ENCODE data around the gene SLIT3.
"Not testable (repeated sequence)": the region's sequence is repeated elsewhere in the genome, so short reads cannot be mapped to it uniquely, and the experiment has no call there.

The SLIT3 gene

GRCh38 chr5:169132302-169132660, 168.7 kb downstream of the SLIT3 start:
- DNase-seq = no peak

GRCh38 chr5:169131616-169132301, 169.2 kb downstream of the SLIT3 start:
- DNase-seq = no peak

- DNase-seq = no peak
Measured at GRCh38 chr5:169128679-169129078, 172.3 kb downstream of the SLIT3 start.

DNA sequence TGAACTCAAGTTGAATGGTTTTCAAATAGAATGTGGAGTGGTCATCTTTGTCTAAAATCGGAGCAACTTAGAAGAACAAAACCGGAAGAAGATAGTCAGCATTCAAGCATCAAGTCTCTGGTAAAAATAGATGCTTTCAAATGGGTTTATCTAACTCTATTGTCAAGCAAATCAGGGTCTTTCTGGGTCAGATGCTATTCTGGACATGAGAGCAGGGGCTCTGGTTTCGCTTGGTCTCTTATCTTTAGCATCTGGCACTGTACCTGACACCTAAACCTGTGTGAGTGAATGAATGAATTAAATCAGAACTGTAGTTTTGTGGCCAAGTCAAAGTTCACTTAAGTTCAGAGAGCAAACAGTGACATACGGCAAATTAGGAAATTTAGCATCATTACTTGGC, 173.5 kb downstream of the SLIT3 start:
- DNase-seq = no peak

- no peak for DNase-seq
Measured at GRCh38 chr5:169126481-169127021, 174.4 kb downstream of the SLIT3 start.

GRCh38 chr5:169125571-169125970, 175.4 kb downstream of the SLIT3 start:
- no peak for DNase-seq

DNA sequence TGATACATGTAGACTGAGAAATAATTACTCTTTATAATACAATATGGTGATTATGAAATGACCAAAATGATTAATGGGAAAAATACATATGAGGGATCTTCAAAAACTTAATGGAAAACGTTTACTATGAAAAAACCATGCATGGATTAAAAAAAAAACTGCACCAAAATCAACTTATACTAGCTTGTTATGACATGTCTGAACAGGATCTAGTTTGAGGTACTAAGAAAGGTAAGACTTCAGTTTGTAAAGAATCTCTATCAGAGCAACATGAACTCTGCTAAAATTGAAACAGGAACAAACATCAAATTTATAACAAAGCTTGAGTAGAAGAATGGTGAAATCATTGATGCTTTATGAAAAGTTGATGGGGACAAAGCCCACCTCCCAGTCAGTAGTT, 178.0 kb downstream of the SLIT3 start:
- no peak for DNase-seq

DNA sequence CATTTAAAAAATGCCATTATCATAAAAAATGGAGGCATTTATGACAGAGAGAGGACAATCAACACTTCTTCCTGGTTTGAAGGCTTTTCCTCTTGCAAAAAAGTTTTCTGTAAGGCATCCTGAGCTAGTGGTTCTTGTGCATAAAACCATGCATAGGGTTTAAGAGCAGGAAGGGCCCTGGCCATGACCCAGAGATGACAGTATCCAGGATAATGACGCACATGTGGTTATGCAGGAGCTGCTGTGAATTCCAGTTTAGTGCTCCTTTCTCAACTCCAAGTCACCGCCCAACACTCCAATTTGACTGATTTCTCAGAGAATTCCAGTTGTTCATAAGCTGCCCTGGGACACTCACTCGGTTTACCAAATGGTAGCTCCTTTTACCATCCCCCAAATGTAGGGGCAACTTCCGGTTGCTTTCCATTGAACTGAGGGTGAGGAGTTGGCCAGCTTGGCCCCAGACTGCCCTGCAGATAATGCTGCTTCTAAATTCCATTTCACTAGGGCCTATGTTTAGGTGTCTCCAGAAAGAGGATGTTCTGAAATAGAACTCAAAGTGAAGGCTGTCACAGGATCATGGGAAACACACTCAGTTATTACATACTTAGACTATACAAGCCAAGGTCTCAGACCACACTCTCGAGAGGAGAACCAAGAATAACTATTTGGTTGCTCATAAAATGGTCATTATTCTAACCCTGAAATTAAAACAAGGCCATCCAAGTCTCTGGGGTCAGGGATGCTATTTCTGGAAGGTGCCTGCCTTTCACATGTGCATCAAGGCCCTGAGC, 179.1 kb downstream of the SLIT3 start:
- DNase-seq = no peak

DNA sequence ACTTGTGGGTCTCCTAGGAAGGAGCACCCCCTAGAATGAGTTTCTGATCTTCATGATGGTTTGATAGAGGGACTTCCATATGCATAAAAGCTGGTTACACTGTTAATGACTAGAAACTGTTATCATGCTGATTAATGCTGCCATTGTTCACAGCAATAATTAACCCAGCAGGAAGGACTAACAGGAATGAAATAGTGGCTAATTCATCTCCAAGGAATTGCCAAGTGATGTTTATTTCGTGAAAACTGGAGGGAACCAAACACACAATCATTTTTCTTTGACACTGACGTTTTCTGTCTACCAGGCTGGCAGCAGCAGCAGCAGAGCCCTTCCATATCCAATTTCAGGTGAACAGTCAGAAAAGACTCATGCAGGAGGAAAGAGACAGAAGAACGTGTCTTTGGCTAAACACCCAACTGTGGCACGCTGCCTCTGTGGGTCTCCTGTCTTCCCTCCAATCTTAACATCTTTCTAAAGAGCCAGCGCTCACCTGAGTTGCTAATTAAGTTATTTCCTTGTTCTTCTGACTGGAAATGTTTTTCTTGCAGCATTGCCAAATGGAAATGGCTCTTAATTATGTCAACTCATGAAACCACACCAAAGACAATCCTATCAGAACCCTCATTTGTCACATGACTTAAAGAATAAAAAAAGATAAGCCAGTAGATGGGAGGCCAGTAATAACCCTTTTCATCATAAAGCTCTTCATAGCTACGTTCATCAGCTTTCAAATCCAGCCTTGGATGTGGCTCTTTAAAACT, 181.5 kb downstream of the SLIT3 start:
- DNase-seq = no peak

GRCh38 chr5:169116961-169117461, 183.9 kb downstream of the SLIT3 start:
- no peak for DNase-seq

GRCh38 chr5:169115461-169116124, 185.3 kb downstream of the SLIT3 start:
- no peak for DNase-seq

DNA sequence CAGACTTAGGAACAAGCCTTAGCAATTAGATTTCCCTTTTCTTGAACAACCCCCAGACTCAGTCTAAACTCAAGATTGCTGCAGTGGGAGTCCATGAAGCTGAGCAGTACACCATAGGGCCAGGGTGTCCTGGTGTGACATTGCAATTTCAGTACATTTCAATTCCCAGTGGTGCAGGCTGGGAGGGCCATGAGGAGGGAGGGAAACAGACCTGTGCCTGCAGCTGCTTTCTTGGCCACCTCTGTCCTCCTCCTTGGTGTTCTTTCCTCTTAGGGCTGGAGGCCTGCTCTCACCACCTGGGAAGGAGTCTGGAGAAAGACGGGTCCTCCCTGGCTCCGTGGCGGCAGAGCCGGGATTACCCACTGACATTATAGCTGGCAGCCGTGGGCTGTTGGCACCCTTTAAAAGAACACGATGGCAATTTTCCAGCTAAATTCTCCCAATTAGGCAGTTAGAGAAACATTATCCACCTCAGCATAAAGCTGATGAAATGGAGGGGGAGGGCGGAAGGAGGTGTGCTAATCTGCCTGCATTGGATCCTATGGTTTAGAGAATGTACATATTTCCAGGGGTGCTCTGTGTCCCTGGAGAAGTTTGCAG, 186.4 kb downstream of the SLIT3 start:
- no peak for DNase-seq

DNA sequence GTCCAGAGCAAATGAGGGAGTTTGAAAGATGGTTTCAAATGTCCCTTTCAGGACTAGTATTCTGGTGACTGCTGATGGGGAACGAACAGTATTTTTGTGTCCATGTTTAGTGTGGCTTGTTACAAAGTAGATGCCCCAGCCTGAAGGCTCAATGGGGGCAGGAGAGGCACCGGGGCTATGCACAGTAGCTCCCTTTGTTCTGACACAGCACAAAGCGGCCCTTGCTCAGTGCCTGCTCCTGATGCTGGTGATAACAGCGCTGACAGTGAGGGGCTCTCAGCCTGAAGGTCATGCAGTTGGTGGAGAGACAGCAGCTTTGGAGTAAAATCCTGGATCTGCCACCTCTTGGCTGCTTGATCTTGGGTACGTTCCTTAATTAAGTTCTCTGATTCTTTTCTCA, 188.9 kb downstream of the SLIT3 start:
- no peak for DNase-seq

DNA sequence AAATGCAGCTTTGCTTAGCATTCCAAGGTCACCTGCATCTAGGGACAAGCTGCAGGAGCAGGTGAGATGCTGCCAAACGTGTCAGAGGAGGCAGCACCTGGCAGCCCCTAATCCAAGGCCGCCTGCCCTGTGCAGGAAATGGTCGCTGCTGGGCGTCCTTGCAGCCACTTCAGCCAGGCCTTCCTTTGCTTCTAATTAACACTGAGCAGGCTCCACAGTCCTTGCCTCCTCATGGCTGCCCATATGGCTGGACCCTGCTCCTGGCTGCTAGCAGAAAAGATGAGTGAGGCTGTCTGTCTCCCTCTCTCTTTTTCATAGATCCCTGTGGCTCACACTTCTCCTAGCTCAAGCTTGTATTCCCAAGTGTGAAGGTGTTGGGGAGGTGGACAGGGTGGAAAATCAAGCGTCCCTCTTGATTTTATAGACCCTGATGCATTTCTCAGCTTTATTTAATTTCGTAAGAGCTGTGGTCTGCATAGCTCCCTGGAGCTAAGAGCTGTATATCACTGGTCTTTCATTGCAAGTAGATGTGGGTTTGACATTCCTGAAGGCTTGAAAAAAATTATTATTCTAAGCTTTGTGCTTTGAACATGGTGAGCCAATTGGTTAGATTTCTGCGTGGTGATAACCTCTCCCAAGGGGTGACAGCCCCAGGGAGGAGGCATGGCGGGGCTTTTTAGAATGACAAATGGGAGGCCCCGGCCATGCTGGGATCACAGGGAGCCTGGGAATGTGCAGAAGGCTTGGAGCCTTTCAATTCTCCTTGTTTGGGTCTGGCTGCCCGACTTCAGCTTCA, 193.8 kb downstream of the SLIT3 start:
- no peak for DNase-seq

GRCh38 chr5:169105582-169105981, 195.4 kb downstream of the SLIT3 start:
- DNase-seq = not testable (repeated sequence)

DNA sequence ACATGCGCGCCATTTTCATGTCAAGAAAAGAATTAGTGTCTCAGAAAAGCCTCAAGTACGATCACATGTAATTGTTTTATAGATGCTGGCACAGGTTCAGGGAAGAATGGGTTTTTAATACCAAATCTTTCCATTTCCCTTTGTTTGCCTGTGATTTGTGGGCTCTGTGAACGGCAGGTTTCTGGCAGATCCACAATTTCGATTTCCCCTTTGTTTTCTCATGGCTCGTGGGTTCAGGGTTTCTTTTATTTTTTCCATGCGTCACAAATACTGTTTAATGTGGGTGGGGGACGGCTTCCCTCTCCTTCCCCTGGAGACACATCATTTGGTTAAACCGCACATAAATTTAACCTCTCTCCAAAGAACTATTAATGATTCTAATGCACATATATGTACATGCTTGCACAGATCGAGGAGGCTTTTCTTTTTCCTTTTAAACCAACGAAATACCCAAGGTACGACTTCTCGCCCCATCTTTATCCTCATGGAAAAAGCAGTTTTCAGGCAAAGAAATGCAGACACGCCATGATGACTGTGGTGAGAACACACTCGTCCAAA, 195.9 kb downstream of the SLIT3 start:
- DNase-seq = no peak

GRCh38 chr5:169103586-169104181, 197.3 kb downstream of the SLIT3 start:
- DNase-seq = no peak

DNA sequence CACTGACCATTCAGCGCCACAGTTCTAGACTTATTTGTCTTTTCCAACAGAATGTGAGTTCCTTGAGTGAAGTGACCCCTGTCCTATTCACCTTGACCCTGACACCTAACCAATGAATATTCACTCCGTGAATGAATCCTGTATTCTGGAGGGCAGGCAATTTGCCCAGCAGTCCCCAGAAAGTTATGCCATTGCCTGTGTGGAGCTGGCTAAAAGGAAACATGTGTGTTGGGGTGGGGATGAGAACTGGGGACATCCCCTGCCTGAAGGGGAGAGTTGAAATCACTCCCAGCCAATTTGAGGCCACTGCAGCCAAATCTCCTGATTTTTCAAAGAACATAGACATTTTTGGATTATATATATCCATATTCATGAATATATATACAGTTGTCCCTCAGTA, 199.0 kb downstream of the SLIT3 start:
- DNase-seq = no peak

DNA sequence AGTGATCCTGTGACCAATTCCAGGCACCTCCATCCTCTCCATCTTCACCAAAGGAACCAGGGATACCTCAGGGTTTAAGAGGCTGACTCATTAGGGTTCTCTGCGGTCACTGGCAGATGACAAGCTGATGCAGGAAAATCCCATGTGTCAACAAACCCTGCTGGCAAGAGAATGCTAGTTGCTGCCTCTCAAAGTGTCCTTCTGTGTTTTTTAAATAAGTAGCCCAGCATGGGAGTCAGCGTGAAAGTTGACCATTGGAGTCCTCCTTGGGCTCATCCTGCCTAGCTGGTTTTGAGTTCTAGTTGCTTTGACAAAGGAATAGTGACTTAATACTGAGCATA, 200.2 kb downstream of the SLIT3 start:
- DNase-seq = no peak

GRCh38 chr5:169099801-169100734, 200.9 kb downstream of the SLIT3 start:
- no peak for DNase-seq
